ENCODE data around the gene RNF213.
"Not testable (repeated sequence)": the region's sequence is repeated elsewhere in the genome, so short reads cannot be mapped to it uniquely, and the experiment has no call there.

Gene RNF213

GRCh38 chr17:80236911-80237310 lies 23.7 kb upstream of the RNF213 start:
- TF ChIP-seq, protein P1, sequence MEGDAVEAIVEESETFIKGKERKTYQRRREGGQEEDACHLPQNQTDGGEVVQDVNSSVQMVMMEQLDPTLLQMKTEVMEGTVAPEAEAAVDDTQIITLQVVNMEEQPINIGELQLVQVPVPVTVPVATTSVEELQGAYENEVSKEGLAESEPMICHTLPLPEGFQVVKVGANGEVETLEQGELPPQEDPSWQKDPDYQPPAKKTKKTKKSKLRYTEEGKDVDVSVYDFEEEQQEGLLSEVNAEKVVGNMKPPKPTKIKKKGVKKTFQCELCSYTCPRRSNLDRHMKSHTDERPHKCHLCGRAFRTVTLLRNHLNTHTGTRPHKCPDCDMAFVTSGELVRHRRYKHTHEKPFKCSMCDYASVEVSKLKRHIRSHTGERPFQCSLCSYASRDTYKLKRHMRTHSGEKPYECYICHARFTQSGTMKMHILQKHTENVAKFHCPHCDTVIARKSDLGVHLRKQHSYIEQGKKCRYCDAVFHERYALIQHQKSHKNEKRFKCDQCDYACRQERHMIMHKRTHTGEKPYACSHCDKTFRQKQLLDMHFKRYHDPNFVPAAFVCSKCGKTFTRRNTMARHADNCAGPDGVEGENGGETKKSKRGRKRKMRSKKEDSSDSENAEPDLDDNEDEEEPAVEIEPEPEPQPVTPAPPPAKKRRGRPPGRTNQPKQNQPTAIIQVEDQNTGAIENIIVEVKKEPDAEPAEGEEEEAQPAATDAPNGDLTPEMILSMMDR (IDR thresholded peaks at IDR 0.05; ENCODE audit: low read depth, low read length), result no peak
- H3K4me3 ChIP-seq (ENCODE audit: low read depth, low read length), result no peak overlapping the region

- TF ChIP-seq, protein P1 (IDR thresholded peaks at IDR 0.05; ENCODE audit: low read depth, low read length), result no peak
Measured at GRCh38 chr17:80237386-80237785, 23.3 kb upstream of the RNF213 start.

DNA sequence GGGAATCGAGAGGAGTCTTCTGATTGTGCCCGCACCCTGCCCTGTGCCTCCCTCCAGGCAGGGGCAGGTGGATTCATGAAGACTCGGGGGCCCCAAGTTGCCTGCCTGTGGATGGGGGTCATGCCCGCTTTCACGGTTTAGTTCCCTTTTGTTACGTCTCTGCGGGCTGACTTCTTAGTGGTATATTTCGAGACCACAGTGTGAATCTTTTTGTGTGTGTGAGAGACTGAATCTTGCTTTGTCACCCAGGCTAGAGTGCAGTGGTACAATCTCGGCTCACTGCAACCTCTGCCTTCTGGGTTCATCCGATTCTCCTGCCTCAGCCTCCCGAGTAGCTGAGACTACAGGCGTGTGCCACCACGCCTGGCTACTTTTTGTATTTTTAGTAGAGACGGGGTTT lies 18.1 kb upstream of the RNF213 start:
- TF ChIP-seq, protein P1 (IDR thresholded peaks at IDR 0.05; ENCODE audit: low read depth, low read length), result no peak
- no peak overlapping the region for H3K4me3 ChIP-seq (ENCODE audit: low read depth, low read length)

More at GRCh38 chr17:80237386-80237785, 23.3 kb upstream of the RNF213 start:
- no peak overlapping the region for H3K4me3 ChIP-seq (ENCODE audit: low read depth, low read length)

GRCh38 chr17:80243526-80244433 lies 16.9 kb upstream of the RNF213 start:
- TF ChIP-seq, protein P1 (IDR thresholded peaks at IDR 0.05; ENCODE audit: low read depth, low read length), result no peak
- no peak overlapping the region for H3K4me3 ChIP-seq (ENCODE audit: low read depth, low read length)

DNA sequence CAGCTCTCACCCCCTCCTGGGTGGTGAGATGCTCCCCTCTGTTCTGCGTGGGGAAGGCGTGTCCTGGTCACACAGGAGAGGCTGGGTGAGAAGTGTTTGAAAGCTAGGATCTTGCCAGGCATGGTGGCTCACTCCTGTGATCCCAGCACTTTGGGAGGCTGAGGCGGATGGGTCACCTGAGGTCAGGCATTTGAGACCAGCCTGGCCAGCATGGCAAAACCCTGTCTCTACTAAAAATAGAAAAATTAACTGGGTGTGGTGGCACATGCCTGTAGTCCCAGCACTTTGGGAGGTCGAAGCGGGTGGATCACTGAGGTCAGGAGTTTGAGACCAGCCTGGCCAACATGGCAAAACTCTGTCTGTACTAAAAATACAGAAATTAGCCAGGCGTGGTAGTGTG lies 16.2 kb upstream of the RNF213 start:
- not testable (repeated sequence) for H3K4me3 ChIP-seq (ENCODE audit: low read depth, low read length)

GRCh38 chr17:80244871-80245509 lies 15.7 kb upstream of the RNF213 start:
- TF ChIP-seq, protein P1 (IDR thresholded peaks at IDR 0.05; ENCODE audit: low read depth, low read length), result no peak
- no peak overlapping the region for H3K4me3 ChIP-seq (ENCODE audit: low read depth, low read length)

GRCh38 chr17:80245566-80246265 lies 14.9 kb upstream of the RNF213 start:
- no peak overlapping the region for H3K4me3 ChIP-seq (ENCODE audit: low read depth, low read length)
- TF ChIP-seq, protein P1 (IDR thresholded peaks at IDR 0.05; ENCODE audit: low read depth, low read length), result no peak
